GM18519 (cell line): ENCODE data around the gene DAZAP1.
"Not testable (repeated sequence)": the region's sequence is repeated elsewhere in the genome, so short reads cannot be mapped to it uniquely, and the experiment has no call there.

Source experiments
- ATAC-seq: cut with Tn5 transposase; IDR thresholded peaks from one replicate; pipeline ENCODE4 v1.9.1; 2021; ENCODE audit warnings: mild to moderate bottlenecking, moderate library complexity; ENCODE audit not compliant: unreplicated experiment, low FRiP score

DAZAP1 gene

DNA sequence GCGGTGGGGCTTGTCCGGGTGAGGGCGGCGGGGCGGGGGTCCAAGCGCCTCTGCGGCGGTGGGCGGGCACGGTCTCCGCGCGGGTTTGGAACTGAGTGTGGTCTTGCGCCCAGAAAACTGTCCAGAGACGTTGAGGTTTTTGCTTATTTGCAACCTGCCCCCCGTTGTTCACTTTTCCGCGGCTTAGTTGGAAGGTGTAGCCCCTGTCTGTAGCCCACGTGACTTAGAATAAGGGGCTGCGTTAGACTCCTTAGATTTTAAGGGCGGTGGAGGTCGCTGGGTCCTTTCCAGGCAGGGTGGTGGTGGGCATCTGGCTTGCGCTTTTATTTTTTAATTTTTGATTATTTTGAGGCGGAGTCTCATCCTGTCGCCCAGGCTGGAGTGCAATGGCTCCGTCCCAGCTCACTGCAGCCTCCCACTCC, 31.6 kb downstream of the DAZAP1 start:
- no peak for ATAC-seq

DNA sequence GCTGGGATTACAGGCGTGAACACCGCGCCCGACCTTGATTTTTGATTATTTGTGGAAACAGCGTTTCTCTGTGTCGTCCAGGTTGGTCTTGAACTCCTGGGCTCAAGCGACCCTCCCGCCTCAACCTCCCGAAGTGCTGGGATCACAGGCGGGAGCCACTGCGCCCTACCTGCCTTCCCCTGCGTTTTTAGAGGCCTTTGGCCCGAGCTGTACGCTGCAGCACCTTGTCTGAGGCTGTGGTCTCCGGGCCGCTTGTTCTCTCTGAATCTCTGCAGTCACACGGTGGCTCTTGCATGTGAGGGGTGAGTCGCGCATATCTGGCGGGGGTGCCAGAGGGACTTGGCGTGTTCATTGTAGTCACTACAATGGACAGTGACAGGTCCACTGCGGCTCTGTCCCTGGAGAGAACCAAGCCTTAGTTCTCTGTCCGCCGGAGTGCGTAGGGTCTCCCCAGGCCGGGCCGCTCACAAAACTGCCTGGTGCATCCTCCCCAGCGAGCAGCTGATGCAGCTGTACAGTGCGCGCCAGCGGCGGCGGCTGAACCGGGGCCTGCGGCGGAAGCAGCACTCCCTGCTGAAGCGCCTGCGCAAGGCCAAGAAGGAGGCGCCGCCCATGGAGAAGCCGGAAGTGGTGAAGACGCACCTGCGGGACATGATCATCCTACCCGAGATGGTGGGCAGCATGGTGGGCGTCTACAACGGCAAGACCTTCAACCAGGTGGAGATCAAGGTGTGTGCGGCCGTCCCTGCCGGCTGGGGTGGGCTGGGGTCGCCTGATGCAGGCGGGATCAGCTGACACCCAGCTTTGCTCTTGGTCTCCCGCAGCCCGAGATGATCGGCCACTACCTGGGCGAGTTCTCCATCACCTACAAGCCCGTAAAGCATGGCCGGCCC, 32.4 kb downstream of the DAZAP1 start:
- ATAC-seq: not testable (repeated sequence)

DNA sequence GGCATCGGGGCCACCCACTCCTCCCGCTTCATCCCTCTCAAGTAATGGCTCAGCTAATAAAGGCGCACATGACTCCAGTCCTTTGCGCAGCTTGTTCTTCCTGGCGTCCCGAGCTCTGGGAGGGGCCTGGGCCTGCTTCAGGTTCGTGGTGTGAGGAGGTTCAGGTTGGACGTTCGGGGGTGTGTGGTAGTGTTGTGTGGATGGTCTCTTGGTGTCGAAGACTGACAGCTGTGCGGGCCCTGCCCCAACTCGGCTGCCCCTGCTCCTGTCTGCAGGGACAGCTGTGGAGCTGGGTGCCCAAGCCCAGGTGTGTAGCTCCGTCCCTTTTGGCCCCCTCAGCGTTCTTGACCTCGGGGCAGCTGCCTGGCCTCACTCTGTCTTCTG, 33.0 kb downstream of the DAZAP1 start:
- no peak for ATAC-seq

DNA sequence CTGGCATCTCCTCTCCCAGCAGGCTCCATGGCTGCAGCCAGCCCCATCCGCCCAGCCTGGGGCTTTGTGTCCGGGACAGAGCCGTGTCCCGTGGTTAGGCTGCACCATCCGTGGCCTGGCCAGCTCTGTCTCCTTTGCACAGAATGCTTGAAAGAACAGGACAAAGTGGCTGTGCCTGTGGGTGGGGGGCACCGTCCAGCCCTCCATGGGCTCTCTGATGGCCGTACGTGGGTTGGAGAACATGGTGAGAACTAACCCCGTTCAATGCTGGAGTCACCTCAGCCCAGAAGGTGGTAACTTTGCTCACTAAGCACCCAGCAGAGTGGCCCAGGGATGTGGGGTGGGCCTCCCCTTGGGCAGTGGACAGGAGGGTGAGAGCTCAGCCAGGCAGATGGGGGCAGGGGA, 33.6 kb downstream of the DAZAP1 start:
- ATAC-seq: no peak

DNA sequence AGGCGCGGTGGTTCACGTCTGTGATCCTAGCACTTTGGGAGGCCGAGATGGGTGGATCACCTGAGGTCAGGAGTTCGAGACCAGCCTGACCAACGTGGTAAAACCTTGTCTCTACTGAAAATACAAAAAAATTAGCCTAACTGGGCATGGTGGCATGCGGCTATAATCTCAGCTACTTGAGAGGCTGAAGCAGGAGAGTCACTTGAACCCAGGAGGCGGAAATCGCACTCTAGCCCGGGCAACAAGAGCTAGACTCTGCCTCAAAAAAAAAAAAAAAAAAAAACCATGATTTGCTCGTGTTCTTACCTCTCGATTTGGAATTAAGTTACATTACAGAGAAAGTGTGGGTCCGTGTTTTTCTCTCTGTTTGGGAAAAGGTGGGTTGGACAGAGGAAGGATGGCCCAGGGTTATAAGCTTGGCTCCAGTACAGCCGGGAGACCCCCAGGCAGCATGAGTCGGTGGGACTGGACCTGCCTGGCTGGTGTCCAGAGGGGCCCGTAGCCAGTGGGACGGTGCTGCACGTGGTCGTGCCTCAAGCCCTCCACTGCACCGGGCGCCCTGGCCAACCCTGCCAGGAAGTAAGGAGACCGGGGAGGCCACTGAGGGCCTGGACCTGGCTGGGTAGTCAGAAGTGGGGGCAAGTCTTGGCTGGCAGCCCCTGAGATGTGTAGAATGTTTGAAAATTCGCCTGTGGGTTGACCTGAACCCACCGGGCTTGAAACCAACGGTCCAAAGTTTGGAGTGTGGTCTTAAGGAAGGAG, 34.5 kb downstream of the DAZAP1 start:
- ATAC-seq: no peak

DNA sequence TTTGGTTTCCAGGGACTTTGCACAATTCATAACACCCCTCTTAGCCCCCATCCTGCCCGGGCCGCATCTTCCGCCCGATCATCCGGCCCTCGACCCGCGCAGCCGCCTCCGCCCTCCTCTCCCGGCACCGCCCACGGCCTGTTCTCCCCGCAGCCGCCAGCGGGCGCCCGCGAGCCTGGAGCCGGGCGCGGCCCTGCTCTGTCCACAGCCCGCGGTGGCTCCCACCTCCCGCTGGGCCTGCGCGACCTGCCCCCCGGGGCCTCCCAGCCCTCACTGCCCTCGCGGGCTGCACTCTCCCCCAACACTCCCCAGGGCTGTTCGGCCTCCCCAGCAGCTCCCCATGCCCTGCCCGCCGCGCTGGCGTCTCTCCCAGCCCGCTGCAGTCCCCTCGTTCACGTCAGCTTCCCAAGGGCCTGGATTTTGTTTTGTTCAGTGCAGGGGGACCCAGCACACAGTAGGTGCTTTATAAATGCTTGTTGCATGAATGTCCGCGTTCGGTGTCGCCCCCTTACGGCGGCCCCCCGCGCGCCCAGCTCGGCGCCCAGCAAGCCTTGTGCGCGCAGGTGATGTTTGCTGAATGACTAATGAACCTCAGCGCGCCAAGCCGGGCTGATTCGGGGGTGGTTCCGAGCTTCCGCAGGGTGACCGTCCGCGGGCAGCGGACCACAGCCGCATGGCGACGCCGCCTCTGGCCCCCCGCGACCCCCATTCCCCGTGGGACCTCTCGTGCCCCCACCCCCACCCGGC, 38.0 kb downstream of the DAZAP1 start:
- ATAC-seq: no peak

DNA sequence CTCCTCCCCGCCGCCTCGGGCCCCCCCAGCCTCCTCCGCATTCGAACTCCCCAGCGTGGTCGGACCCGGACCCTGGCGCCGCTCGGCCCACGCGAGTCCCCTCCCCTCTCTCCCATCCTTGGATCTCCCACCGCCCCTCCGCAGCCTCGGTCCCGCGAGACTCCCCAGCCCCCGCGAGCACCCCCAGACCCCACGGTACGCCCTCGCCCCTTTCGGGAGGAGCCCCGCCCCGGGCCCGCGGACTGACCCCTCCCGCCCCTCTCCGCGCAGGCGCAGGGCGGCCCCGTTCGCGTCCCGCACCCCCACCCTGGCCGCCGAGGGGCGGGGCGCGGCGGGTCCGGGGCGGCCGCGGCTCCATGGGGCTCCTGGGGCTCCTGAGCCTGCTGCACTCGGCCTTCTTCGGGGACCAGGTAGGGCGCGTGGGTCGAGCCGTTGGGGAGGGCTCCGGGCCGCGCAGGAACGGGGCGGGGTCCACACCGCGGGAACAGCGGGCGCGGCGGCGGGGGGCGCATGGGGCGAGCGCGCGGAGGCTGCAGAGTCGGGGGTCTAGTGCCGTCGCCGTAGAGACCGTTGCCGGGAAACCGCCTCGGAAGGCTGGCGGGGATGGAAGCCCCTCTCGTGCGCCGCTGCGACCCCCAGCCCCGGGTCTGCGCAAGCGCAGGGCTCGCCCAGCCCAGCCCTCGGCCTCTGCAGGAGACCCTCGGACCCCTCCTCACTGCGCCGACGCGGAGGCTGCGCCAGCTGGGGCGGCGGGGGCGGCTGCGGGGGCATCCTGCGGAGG, 38.7 kb downstream of the DAZAP1 start:
- ATAC-seq: no peak

DNA sequence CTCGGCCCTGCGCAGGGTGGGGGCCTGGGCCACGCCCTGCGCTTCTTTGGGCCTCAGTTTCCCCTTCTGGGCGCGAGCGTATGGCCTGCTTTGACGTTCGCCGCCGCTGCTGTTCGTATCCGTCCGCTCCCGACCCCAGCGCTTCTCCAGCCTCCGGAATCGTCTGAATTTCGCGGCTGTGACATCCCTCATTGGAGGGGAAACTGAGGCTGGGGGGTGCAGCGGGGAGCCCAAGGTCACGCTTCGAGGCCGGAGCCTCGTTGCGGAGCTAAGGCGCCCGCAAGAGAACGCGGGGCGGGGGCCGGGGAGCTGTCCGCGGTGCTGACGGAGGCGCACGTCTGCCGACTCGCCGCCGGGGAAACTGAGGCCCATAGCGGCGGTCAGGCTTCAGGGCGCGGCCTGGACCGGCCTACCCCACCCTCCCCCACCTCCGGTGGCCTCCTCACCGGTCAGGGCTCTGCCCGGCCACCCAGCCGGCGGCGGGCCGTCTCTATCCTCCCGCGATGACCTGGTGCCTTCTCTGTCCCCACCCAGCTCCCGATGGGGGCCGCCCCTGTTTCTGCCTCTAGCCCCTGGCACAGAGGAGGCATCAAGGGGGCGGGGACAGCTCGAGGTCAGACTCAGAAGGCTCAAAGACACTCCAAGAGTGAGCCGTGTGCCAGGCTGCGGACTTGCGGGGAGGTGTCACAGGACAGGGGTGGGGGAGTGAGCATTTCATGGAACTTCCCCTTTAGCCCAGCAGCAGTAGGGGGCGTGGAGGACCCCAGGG, 39.5 kb downstream of the DAZAP1 start:
- no peak for ATAC-seq

DNA sequence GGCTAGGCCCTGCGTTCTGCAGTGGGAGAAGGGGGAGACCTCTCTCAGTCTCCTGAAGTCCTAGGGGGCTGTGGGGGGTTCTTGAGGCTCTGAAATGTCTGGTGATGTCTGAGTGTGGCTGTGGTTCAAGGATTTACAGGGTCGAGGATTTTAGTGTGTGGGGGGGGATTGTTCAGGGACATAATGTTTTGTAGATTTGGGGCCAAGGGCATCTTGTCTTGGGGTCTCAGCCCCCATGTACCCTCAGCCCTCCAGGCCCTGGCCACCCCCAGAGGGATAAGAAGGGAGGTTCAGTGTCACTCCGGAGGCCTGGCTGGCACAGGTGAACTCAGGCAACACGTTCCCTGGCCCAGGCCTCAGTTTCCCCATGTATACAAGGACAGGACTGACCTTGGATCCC, 40.1 kb downstream of the DAZAP1 start:
- no peak for ATAC-seq

DNA sequence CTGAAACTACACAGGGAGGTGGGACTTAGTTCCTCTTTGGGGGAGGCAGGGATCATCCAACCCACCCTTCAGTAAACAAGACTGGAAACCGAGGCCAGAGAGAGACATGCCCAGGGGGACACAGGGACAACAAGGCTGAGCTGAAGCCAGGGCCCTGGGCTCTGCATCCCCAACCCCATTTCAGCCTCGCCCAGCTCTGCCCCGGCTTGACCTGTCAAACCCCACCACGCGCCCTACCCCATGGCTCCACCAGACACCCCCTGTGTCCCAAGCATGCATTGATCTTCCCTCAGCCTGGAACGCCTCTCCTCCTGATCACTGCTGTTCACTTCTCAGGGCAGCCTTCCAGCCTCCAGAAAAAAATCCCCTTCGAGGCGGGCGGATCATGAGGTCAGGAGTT, 40.6 kb downstream of the DAZAP1 start:
- no peak for ATAC-seq

DNA sequence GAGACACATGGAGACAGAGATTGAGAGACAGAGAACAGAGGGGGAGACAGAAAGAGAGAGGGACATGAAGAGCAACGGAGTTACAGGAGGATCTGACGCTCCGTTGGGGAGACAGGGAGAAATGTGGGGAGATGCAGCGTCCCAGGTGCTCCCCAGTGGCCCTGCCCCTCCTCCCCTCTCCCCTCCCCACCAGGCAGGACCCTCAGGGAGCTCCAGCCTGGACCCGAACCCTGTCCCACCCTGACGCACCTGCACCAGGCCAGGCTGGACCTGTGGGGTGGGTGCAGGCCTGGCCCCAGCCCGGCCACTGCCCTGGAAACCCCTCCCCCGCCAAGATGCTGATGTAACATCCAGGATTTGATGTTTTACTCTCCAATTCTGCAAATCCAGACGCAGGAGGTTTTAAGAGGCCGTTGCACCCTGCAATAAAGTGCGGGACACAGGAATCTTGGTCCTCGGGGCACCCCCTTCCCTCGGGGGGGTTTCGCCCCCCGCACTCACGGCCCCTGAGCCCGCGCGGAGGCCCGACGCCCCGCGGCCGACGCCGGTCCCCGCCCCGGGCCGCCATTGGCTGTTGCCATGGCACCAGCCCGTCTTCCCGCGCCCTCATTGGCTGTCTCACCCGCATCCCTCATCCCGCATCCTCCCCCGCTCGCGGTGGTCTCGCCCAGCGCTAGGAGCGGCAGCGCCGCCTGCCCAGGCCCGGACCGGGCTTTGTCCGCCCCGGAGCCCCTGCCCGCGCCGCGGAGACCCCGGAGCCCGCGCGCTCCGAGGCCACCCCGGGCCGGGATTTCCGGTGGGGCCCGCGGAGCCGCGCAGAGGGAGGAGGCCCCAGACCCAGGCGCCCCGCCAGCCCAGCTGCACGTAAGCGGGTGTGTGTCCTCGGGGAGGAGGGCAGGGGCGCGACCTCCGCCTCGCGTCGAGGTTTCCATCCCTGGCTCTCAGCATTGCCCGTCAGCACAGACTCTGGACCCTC, 42.4 kb downstream of the DAZAP1 start, which contains the start of gene APC2:
APC2 (plus strand) TSS at position 655 of the 976 bp plus-strand sequence. CDS start 2,881 bp downstream, outside the sequence.
- ATAC-seq: no peak

DNA sequence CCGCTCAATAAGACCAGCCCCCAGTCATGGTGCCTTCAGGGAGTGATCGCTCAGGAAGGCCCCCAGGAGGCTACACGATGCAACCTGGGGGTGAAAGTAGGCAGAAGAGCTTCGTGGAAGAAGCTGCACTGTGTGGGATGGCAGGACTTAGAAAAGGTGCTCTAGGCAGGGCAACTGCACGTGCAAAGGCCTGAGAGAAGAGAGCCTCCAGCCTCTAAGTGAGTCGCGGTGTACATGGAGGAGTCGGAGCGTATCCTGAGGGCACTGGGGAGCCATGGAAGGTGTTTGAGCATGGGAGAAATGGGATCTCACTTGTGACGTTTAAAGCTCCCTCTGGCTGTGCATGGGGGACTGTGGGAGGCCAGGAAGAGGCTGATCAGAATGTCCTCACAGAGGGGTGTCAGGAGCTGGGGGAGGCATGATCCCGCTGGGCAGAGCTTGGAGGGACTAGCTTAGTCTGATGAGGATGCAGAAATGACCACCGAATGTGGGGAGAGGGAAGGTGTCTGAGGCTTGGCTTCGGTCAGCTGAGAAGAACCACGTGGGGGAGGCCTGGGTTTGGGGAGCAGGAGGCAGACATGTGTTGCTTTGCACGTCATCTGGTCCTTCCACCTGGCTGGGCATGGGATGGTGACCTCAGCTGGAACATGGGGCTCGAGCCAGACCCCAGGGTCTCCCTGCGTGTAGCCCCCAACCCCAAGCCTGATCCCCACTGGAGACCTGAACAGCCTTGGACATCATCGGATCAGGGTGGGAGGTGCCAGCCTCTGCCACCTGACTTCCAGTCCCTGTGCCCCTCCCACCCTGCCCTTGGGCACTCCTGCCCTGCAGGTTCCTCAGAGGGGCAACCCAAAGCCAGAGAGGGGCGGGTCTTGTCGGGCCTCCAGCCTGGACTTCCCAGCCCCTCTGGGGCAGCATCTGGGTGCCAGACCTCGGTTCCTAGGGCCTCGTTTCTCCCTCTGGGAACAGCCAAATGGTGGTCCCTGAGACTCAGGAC, 43.6 kb downstream of the DAZAP1 start:
- no peak for ATAC-seq

DNA sequence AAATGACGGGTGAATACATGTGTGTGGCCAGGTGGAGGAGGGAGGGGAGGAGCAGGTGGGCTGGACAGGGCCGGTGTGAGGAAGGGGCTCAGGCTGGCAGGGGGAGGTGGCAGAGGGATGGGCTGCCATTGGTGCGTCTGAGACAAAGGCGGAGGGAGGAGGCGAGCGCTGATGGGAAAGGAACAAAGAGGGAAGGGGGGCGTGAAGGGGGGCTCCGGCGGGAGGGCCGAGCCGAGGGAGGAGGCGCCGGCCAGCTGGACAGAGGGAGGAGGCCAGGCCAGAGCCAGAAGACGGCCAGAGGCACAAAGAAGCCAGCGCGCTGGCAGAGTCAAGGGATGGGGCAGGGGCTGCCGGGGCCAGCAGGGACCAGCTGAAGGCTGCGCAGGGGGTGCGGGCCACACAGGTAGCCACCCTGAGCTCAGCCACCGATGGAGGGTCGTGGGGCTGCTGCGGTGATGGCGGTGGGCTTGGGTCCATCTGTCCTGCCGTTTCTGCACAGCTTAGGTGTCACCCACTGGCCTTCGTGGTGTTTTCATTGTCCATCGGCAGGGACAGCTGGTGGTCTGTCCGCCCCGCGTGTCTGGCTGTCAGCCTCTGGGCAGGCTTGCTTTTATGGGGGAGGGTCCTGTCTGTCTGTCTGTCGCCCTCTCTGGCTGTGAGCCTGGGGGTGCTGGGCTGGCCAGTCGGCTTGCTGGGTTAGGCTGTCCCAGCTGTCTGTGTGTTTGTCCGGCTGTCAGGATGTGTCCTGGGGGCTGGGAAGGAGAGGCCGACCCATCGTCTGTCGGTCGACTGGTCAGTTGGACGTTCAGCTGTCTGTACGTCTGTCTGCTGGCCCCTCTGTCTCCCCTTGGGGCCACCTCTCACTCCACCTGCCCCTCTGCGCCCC, 44.8 kb downstream of the DAZAP1 start:
- no peak for ATAC-seq

DNA sequence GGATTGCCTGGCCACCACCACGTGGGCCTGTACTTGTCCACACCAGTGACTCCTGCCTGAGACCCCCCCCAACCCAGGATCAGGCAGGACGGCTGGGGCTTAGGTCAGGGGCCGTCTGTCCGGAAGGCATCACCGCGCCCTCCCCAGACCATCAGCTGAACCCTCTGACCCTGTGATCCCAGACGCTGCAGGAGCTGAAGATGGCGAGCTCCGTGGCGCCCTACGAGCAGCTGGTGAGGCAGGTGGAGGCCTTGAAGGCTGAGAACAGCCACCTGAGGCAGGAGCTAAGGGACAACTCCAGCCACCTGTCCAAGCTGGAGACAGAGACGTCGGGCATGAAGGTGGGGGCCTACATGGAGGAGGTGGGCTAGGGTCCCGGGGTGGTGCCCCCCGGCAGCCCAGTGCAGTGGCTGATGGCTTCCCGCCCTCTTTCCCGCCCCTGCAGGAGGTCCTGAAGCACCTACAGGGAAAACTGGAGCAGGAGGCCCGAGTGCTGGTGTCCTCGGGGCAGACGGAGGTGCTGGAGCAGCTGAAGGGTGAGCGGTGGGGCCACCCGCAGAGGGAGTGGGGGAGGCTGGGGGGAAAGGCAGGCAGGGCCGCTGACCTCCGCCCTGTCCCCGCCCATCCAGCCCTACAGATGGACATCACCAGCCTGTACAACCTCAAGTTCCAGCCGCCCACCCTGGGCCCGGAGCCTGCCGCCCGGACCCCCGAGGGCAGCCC, 45.6 kb downstream of the DAZAP1 start:
- ATAC-seq: no peak

DNA sequence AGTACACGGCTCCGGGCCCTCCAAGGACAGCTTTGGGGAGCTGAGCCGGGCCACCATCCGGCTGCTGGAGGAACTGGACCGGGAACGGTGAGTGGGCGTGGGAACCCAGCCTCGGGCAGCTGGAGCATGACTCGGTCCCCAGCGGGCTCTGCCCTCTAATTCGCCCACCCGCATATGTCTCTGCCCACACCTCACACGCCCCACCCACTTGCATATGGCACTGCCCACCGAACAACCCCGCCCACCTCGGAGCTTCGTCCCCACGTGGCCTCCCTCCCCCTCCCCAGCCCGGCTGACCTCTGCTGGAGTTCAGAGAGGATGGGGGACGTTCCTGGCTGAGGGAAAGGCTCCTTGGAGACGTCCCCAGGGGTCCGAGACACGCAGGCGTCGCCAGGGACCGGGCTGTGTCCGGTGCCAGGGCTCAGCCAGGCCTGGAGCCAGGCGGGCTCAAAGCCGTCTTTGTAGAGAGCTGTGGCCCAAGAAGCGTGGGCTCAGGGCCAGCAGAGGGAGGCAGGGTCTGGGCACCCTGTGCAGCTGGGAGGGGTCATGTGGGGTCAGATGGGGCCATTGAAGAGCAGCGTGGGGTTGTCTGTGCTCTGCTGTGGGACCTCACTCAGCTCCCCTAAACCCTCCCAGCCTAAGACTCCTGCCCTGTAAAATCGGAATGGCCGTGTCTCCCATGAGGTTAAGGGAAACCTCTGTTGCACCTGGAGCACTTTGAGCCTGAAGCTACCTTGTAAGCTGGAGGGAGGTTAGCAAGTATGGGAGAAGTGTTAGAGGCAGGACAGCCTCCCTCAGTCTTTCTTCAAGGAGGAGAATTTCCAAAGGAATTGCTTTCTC, 46.4 kb downstream of the DAZAP1 start:
- ATAC-seq: no peak
